Measurements from ENCODE around the gene TGFB2. TPM values are rescaled to one million over a fixed set of nuclear protein-coding genes. Genes with fewer than 3 reads are reported as not detected.

The TGFB2 gene
- total RNA-seq, 1 experiment from 2014 or later = 2.5 TPM

- no peak for TF ChIP-seq STAT6 (CRISPR knock-in tag; conservative IDR thresholded peaks at IDR 0.05; ENCODE audit: low read depth)
- no peak for TF ChIP-seq IRF1 (CRISPR knock-in tag; IDR thresholded peaks at IDR 0.05)
- TF ChIP-seq CTCF (IDR thresholded peaks at IDR 0.05) = no peak
- TF ChIP-seq PRRX2 (CRISPR knock-in tag; IDR thresholded peaks at IDR 0.05) = no peak
- TF ChIP-seq E2F4 (CRISPR knock-in tag; IDR thresholded peaks at IDR 0.05; ENCODE audit: borderline replicate concordance, low read depth) = no peak
- TF ChIP-seq TP53 (CRISPR knock-in tag; IDR thresholded peaks at IDR 0.05) = no peak
- no peak for TF ChIP-seq ZMAT4 (CRISPR knock-in tag; IDR thresholded peaks at IDR 0.05)
- no peak for TF ChIP-seq SP1 (CRISPR knock-in tag; conservative IDR thresholded peaks at IDR 0.05)
- no peak for TF ChIP-seq E2F5 (CRISPR knock-in tag; IDR thresholded peaks at IDR 0.05)
- no peak for TF ChIP-seq MLX (CRISPR knock-in tag; IDR thresholded peaks at IDR 0.05)
Measured at GRCh38 chr1:218478336-218478735, 133.2 kb downstream of the TGFB2 start (continued).

- H3K27ac Mint-ChIP-seq = no peak overlapping the region
- no peaks in the 10 kb centered on the region for H3K4me1 Mint-ChIP-seq
- no peaks in the 10 kb centered on the region for H3K9me3 Mint-ChIP-seq
- POLR2A ChIA-PET = interaction anchor here (0.5 kb wide), 1 partner anchor 257 kb away, joined by 3 read pairs; no protein-coding TSS in a partner anchor
- DNase-seq (ENCODE audit: low spot score) (no peak), ATAC-seq (no peak)
- no peaks in the 10 kb centered on the region; the same call in 1 of the 2 replicates for H3K27me3 Mint-ChIP-seq (ENCODE audit: low read depth)
- TF ChIP-seq SMAD4 (CRISPR knock-in tag; IDR thresholded peaks at IDR 0.05) (no peak), ZSCAN18 (CRISPR knock-in tag; IDR thresholded peaks at IDR 0.05) (no peak), OVOL2 (CRISPR knock-in tag; IDR thresholded peaks at IDR 0.05; ENCODE audit: borderline replicate concordance) (no peak), TCF7 (CRISPR knock-in tag; IDR thresholded peaks at IDR 0.05; ENCODE audit: low read depth) (no peak), ERG (CRISPR knock-in tag; IDR thresholded peaks at IDR 0.05) (no peak), MYBL2 (CRISPR knock-in tag; IDR thresholded peaks at IDR 0.05) (no peak), ZNF671 (CRISPR knock-in tag; IDR thresholded peaks at IDR 0.05) (no peak)
- no peak overlapping the region for H3K4me3 Mint-ChIP-seq
- CTCF ChIA-PET = no interaction called here
- no peaks in the 10 kb centered on the region for H3K36me3 Mint-ChIP-seq
Measured at GRCh38 chr1:218479436-218480115, 134.4 kb downstream of the TGFB2 start.

Data from WTC11 (cell line).